HepG2 (cell line): ENCODE data around the gene OXLD1. TPM values are rescaled to one million over a fixed set of nuclear protein-coding genes. Genes with fewer than 3 reads are reported as not detected.

Source experiments
- CHCHD3 ChIP-seq: sonication (generic); formaldehyde crosslinking; IDR thresholded peaks from 2 replicates; pipeline ENCODE4 v1.8.0; 2022; ENCODE audit warnings: mild to moderate bottlenecking, missing genetic modification reagents, moderate library complexity
- ELF1 ChIP-seq: sonication (generic); formaldehyde crosslinking; IDR thresholded peaks from 2 replicates; pipeline ENCODE4 v1.4.0; 2020; ENCODE audit warnings: missing genetic modification reagents
- HNF4A ChIP-seq: sonication (generic); formaldehyde crosslinking; IDR thresholded peaks from 2 replicates; pipeline ENCODE4 v1.4.0; 2020; ENCODE audit warnings: missing genetic modification reagents
- HNRNPL ChIP-seq: fragments of 200-400 bp; formaldehyde crosslinking; IDR thresholded peaks from 2 replicates; pipeline ENCODE4 v1.6.1; 2017; ENCODE audit warnings: mild to moderate bottlenecking, low read depth, low read length
- IKZF1 ChIP-seq: fragments of 450-650 bp; IDR thresholded peaks from 2 replicates; pipeline ENCODE4 v1.7.1; 2016
- KDM5A ChIP-seq: fragments of 200-600 bp; sonication (generic); IDR thresholded peaks from 2 replicates; pipeline ENCODE4 v1.7.0; 2018; ENCODE audit warnings: antibody characterized with exemption, mild to moderate bottlenecking, low read length, borderline replicate concordance
- KMT2B ChIP-seq: IDR thresholded peaks from 2 replicates; pipeline ENCODE4 v1.6.1; 2016; ENCODE audit warnings: missing genetic modification reagents, missing compliant biosample characterization
- MEIS1 ChIP-seq: sonication (generic); formaldehyde crosslinking; IDR thresholded peaks from 2 replicates; pipeline ENCODE4 v1.9.0; 2021; ENCODE audit warnings: mild to moderate bottlenecking, missing genetic modification reagents, moderate library complexity, borderline replicate concordance
- POLR2AphosphoS2 ChIP-seq: IDR thresholded peaks from 2 replicates; pipeline ENCODE4 v1.6.1; 2011; ENCODE audit warnings: low read depth, low read length, improper control_type of control experiment
- REXO4 ChIP-seq: sonication (generic); formaldehyde crosslinking; IDR thresholded peaks from 2 replicates; pipeline ENCODE4 v1.8.0; 2022; ENCODE audit warnings: missing genetic modification reagents, mild to moderate bottlenecking, borderline replicate concordance
- SP5 ChIP-seq: IDR thresholded peaks from 2 replicates; pipeline ENCODE4 v1.6.1; 2016; ENCODE audit warnings: low read depth, borderline replicate concordance
- SPEN ChIP-seq: sonication (generic); formaldehyde crosslinking; IDR thresholded peaks from 2 replicates; pipeline ENCODE4 v1.5.1; 2020; ENCODE audit warnings: low read depth, mild to moderate bottlenecking, missing genetic modification reagents
- TBX2 ChIP-seq: sonication (generic); formaldehyde crosslinking; IDR thresholded peaks from 2 replicates; pipeline ENCODE4 v1.5.0; 2020; ENCODE audit warnings: missing genetic modification reagents, mild to moderate bottlenecking, borderline replicate concordance
- TEAD2 ChIP-seq: sonication (generic); formaldehyde crosslinking; IDR thresholded peaks from 2 replicates; pipeline ENCODE4 v1.9.0; 2021; ENCODE audit warnings: missing genetic modification reagents
- TRIM24 ChIP-seq: sonication (generic); formaldehyde crosslinking; IDR thresholded peaks from 2 replicates; pipeline ENCODE4 v1.8.0; 2022; ENCODE audit warnings: mild to moderate bottlenecking, missing genetic modification reagents
- ZNF232 ChIP-seq: sonication (generic); formaldehyde crosslinking; IDR thresholded peaks from 2 replicates; pipeline ENCODE4 v1.4.0; 2020; ENCODE audit warnings: missing genetic modification reagents, borderline replicate concordance
- ZNF274 ChIP-seq: sonication (generic); formaldehyde crosslinking; IDR thresholded peaks from 2 replicates; pipeline ENCODE4 v1.5.1; 2020; ENCODE audit warnings: mild to moderate bottlenecking, missing genetic modification reagents
- ZNF3 ChIP-seq: IDR thresholded peaks from 2 replicates; pipeline ENCODE4 v1.7.0; 2017; ENCODE audit warnings: inconsistent platforms
- ZNF556 ChIP-seq: sonication (generic); formaldehyde crosslinking; IDR thresholded peaks from 2 replicates; pipeline ENCODE4 v1.4.0; 2020; ENCODE audit warnings: mild to moderate bottlenecking, missing genetic modification reagents, borderline replicate concordance
- ZNF761 ChIP-seq: sonication (generic); formaldehyde crosslinking; conservative IDR thresholded peaks from 2 replicates; pipeline ENCODE4 v1.4.0; 2020; ENCODE audit warnings: mild to moderate bottlenecking, missing genetic modification reagents
- ZNF788 ChIP-seq: sonication (generic); formaldehyde crosslinking; IDR thresholded peaks from 2 replicates; pipeline ENCODE4 v1.5.0; 2020; ENCODE audit warnings: mild to moderate bottlenecking, missing genetic modification reagents, borderline replicate concordance
- ZSCAN20 ChIP-seq: sonication (generic); formaldehyde crosslinking; IDR thresholded peaks from 2 replicates; pipeline ENCODE4 v1.4.0; 2020; ENCODE audit warnings: missing genetic modification reagents, mild to moderate bottlenecking, borderline replicate concordance
- polyA plus RNA-seq, 8 experiments: library from polyadenylated mRNA; depleted of rRNA in 3 of 8; stranded (reverse) in 7 of 8; unstranded in 1 of 8; fragments of >200 nt; fragmentation: Illumina TruSeq in 4 of 8; extraction: Trizol in 4 of 8; gene quantifications; 2 replicates each; pipeline versions ENCODE4 v1.2.1 to v1.2.3, GENCODE V29; 2011 to 2016; ENCODE audit warnings: low read depth in 4 of 8, missing spikeins in 1 of 8, mixed read lengths in 1 of 8; ENCODE audit not compliant: insufficient read depth in 1 of 8
- total RNA-seq, 5 experiments: library from RNA; depleted of rRNA; stranded (reverse); fragments of >200 nt; fragmentation: Illumina TruSeq; extraction: Trizol; gene quantifications; 2 replicates each; pipeline ENCODE4 v1.2.3, GENCODE V29; 2016; ENCODE audit warnings: low read depth in 1 of 5
- TF ChIP-seq, protein P1 (sequence below), 2 experiments: sonication (generic) in 1 of 2; formaldehyde crosslinking in 1 of 2; IDR thresholded peaks; 2 replicates each; pipeline versions ENCODE4 v1.5.1 to v1.6.1; 2011 to 2020; ENCODE audit warnings: borderline replicate concordance in 1 of 2, low read depth in 1 of 2, low read length in 1 of 2, mild to moderate bottlenecking in 1 of 2, missing genetic modification reagents in 1 of 2, moderate library complexity in 1 of 2
- TF ChIP-seq, protein P2 (sequence below): sonication (generic); formaldehyde crosslinking; IDR thresholded peaks from 2 replicates; pipeline ENCODE4 v1.4.0; 2020; ENCODE audit warnings: missing genetic modification reagents
- TF ChIP-seq, protein P3 (sequence below): sonication (generic); formaldehyde crosslinking; IDR thresholded peaks from 2 replicates; pipeline ENCODE4 v1.4.0; 2020; ENCODE audit warnings: low read depth, mild to moderate bottlenecking, missing genetic modification reagents

OXLD1 gene
- total and polyA plus RNA-seq, 2 of the 13 experiments (the other 11 are each of a cell fraction or from before 2014, with no cell fraction given), result 27.1 to 37.5 TPM

DNA sequence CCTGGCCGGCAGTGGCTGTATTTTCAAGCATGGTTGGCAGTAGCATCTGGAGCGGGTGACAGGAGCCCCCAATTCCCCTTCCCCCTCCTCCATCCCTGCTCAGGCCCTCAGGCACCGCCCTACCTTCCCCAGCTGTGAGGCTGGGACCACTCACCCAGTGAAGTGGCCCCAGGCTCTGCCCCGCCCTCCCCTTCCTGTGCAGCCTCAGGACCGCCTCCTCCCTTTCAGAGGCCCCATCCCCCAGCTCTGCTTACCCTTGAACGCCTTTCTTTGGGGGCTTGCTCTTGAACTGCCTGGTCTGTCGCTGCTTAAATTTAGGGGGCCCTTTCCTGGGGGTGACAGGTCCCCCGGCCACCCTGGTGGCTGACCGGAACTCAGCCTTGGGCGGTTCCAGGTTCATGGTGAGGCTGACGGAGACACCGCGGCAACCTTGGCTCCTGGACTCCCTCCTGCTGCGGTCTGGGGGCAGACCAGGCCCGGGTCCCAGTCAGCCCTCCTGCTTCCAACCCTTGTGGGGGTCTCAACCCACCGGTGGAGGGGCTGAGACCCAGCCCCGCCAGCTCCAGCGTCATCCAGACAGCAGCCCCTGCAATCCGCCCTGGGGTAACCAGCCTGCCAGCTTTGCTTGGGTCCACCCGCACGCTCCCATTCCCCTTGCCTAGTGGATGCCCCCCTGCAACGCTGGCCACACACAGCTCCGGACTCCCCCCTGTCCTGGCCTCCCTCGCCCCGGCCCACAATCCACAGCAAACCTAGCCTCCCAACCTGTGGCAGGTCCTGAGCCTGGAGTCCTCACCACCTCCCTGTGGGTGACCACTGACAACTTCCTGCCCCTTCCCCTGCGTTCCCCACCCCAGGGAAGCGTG is 13.3 kb downstream of the OXLD1 start (continued):
- TF ChIP-seq REXO4 (no peak), ZNF556 (CRISPR knock-in tag) (peak; percentile 61; the same call in 1 of the 2 replicates), HNRNPL (0 out of 2 replicates have a peak, but pooled peaks have one; percentile 39), MEIS1 (CRISPR knock-in tag) (0 out of 2 replicates have a peak, but pooled peaks have one; percentile 36), ELF1 (CRISPR knock-in tag) (0 out of 2 replicates have a peak, but pooled peaks have one; percentile 12), ZNF788 (CRISPR knock-in tag) (no peak), KMT2B (CRISPR knock-in tag) (no peak), TBX2 (CRISPR knock-in tag) (peak; percentile 24; the same call in 1 of the 2 replicates), TEAD2 (no peak), ZNF232 (CRISPR knock-in tag) (no peak), KDM5A (no peak), ZNF274 (CRISPR knock-in tag) (0 out of 2 replicates have a peak, but pooled peaks have one; percentile 19), SP5 (CRISPR knock-in tag) (peak; percentile 80), SPEN (CRISPR knock-in tag) (no peak), ZSCAN20 (CRISPR knock-in tag) (no peak), ZNF3 (CRISPR knock-in tag) (no peak), IKZF1 (no peak), TRIM24 (CRISPR knock-in tag) (no peak), ZNF761 (CRISPR knock-in tag) (0 out of 2 replicates have a peak, but pooled peaks have one; percentile 3), HNF4A (CRISPR knock-in tag) (no peak), CHCHD3 (CRISPR knock-in tag) (no peak), POLR2AphosphoS2 (no peak)
- TF ChIP-seq, protein P1, sequence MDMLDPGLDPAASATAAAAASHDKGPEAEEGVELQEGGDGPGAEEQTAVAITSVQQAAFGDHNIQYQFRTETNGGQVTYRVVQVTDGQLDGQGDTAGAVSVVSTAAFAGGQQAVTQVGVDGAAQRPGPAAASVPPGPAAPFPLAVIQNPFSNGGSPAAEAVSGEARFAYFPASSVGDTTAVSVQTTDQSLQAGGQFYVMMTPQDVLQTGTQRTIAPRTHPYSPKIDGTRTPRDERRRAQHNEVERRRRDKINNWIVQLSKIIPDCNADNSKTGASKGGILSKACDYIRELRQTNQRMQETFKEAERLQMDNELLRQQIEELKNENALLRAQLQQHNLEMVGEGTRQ (IDR thresholded peaks at IDR 0.05; ENCODE audit: low read depth, low read length), result no peak
- TF ChIP-seq, protein P1 (CRISPR knock-in tag; IDR thresholded peaks at IDR 0.05; ENCODE audit: borderline replicate concordance), result no peak
- TF ChIP-seq, protein P2, sequence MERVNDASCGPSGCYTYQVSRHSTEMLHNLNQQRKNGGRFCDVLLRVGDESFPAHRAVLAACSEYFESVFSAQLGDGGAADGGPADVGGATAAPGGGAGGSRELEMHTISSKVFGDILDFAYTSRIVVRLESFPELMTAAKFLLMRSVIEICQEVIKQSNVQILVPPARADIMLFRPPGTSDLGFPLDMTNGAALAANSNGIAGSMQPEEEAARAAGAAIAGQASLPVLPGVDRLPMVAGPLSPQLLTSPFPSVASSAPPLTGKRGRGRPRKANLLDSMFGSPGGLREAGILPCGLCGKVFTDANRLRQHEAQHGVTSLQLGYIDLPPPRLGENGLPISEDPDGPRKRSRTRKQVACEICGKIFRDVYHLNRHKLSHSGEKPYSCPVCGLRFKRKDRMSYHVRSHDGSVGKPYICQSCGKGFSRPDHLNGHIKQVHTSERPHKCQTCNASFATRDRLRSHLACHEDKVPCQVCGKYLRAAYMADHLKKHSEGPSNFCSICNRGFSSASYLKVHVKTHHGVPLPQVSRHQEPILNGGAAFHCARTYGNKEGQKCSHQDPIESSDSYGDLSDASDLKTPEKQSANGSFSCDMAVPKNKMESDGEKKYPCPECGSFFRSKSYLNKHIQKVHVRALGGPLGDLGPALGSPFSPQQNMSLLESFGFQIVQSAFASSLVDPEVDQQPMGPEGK, result no peak
- TF ChIP-seq, protein P3, sequence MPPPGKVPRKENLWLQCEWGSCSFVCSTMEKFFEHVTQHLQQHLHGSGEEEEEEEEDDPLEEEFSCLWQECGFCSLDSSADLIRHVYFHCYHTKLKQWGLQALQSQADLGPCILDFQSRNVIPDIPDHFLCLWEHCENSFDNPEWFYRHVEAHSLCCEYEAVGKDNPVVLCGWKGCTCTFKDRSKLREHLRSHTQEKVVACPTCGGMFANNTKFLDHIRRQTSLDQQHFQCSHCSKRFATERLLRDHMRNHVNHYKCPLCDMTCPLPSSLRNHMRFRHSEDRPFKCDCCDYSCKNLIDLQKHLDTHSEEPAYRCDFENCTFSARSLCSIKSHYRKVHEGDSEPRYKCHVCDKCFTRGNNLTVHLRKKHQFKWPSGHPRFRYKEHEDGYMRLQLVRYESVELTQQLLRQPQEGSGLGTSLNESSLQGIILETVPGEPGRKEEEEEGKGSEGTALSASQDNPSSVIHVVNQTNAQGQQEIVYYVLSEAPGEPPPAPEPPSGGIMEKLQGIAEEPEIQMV (CRISPR knock-in tag), result no peak
